ACHN (cell line): Measurements from ENCODE around the gene FHOD1.

Source experiments
- DNase-seq: peaks from one replicate; pipeline ENCODE4 v3.0.0-alpha.2; 2015
- in situ Hi-C: cut with HindIII; loops from 2 replicates; pipeline ENCODE4 v1.10.0; 2017; ENCODE audit warnings: low sequenced_read_pairs, low pct_ligation_motif_present, low pct_unique_long_range_greater_than_20kb

The FHOD1 gene

GRCh38 chr16:67278773-67279295 is 31.6 kb upstream of the FHOD1 start:
- in situ Hi-C loops: no loop called here
- DNase-seq: peak; percentile 61

GRCh38 chr16:67277999-67278772 is 30.9 kb upstream of the FHOD1 start:
- peak; percentile 80 for DNase-seq
- in situ Hi-C loops: no loop called here

- peak; percentile 100 for DNase-seq
- in situ Hi-C loops: no loop called here
These were observed 30.2 kb upstream of the FHOD1 start for GRCh38 chr16:67277294-67277998.

- in situ Hi-C loops: no loop called here
- DNase-seq: no peak
These were observed 28.0 kb upstream of the FHOD1 start for GRCh38 chr16:67275321-67275720.

- in situ Hi-C loops: no loop called here
- no peak for DNase-seq
These were observed 24.2 kb upstream of the FHOD1 start for GRCh38 chr16:67271446-67271845.

- no peak for DNase-seq
- in situ Hi-C loops: no loop called here
These were observed 23.7 kb upstream of the FHOD1 start for GRCh38 chr16:67270931-67271338.

GRCh38 chr16:67269766-67270165 is 22.5 kb upstream of the FHOD1 start:
- peak; percentile 85 for DNase-seq
- in situ Hi-C loops: no loop called here

GRCh38 chr16:67268136-67268579 is 20.9 kb upstream of the FHOD1 start:
- in situ Hi-C loops: no loop called here
- DNase-seq: peak; percentile 99

- no peak for DNase-seq
- in situ Hi-C loops: no loop called here
These were observed 18.6 kb upstream of the FHOD1 start for GRCh38 chr16:67265834-67266233.

GRCh38 chr16:67264866-67265265 is 17.6 kb upstream of the FHOD1 start:
- in situ Hi-C loops: no loop called here
- no peak for DNase-seq

- in situ Hi-C loops: no loop called here
- DNase-seq: no peak
These were observed 17.0 kb upstream of the FHOD1 start for GRCh38 chr16:67264277-67264676.

GRCh38 chr16:67263201-67263600 is 15.9 kb upstream of the FHOD1 start:
- DNase-seq: no peak
- in situ Hi-C loops: no loop called here

GRCh38 chr16:67260426-67261063 is 13.3 kb upstream of the FHOD1 start:
- in situ Hi-C loops: no loop called here
- DNase-seq: peak; percentile 71

GRCh38 chr16:67259705-67260104 is 12.4 kb upstream of the FHOD1 start:
- no peak for DNase-seq
- in situ Hi-C loops: no loop called here

- in situ Hi-C loops: no loop called here
- no peak for DNase-seq
These were observed 11.0 kb upstream of the FHOD1 start for GRCh38 chr16:67258161-67258835.

GRCh38 chr16:67257486-67258160 is 10.3 kb upstream of the FHOD1 start:
- in situ Hi-C loops: no loop called here
- no peak for DNase-seq

GRCh38 chr16:67256701-67257230 is 9.5 kb upstream of the FHOD1 start:
- in situ Hi-C loops: no loop called here

More at GRCh38 chr16:67256701-67257230, 9.5 kb upstream of the FHOD1 start:
- no peak for DNase-seq
